Activated T-cell treated with anti-CD3 and anti-CD28 coated beads, Interleukin-2, amount 50 U/mL, for 72 hours (primary cell): Measurements from ENCODE around the gene GTF3A. TPM values are rescaled to one million over a fixed set of nuclear protein-coding genes. Genes with fewer than 3 reads are reported as not detected.
A peak's percentile ranks its signal among the peaks of the same experiment; 100 is the strongest.

Experiments
- ATAC-seq, 2 donors: fragments of 150-1000 bp; cut with Tn5 transposase; replicated peaks in 1 of 2; 2 replicates each; pipeline ENCODE4 v1.10.0; 2021; ENCODE audit warnings: moderate library complexity in 2 of 2, mild to moderate bottlenecking in 1 of 2
- DNase-seq, 2 donors: peaks; one replicate each; pipeline ENCODE4 v3.0.0; 2021 to 2022; ENCODE audit warnings: mixed read lengths in 1 of 2
- H3K27ac Mint-ChIP-seq: one replicate; pipeline ENCODE4 v1.8.0; 2022; ENCODE audit warnings: mild to moderate bottlenecking, moderate library complexity, mixed read lengths
- H3K27me3 Mint-ChIP-seq: one replicate; pipeline ENCODE4 v1.8.0; 2022; ENCODE audit warnings: low read depth, mixed read lengths
- H3K36me3 Mint-ChIP-seq, 2 donors: one replicate each; pipeline ENCODE4 v1.8.0; 2022; ENCODE audit warnings: mixed read lengths in 2 of 2, mild to moderate bottlenecking in 1 of 2; ENCODE audit not compliant: insufficient read depth in 2 of 2
- H3K4me1 Mint-ChIP-seq: one replicate; pipeline ENCODE4 v1.8.0; 2022; ENCODE audit warnings: low read depth, mixed read lengths
- H3K4me3 Mint-ChIP-seq, 2 donors: one replicate each; pipeline ENCODE4 v1.8.0; 2022; ENCODE audit warnings: mild to moderate bottlenecking in 2 of 2, mixed read lengths in 2 of 2, moderate library complexity in 2 of 2
- H3K9me3 Mint-ChIP-seq, 2 donors: one replicate each; pipeline ENCODE4 v1.8.0; 2022; ENCODE audit warnings: mixed read lengths in 2 of 2
- total RNA-seq, 2 donors: library from RNA; stranded (reverse); gene quantifications; one replicate each; pipeline ENCODE4 v1.2.3, GENCODE V29; 2022

Gene GTF3A
- total RNA-seq, 2 donors from 2014 or later, result 188 to 237 TPM

- H3K27me3 Mint-ChIP-seq, result no peaks in the 10 kb centered on the region
- peak overlapping the region; percentile 70 for H3K27ac Mint-ChIP-seq
- ATAC-seq (peak; percentile 53 to 58), DNase-seq (peak in 1 of 2 donors; percentile 30)
- H3K4me1 Mint-ChIP-seq, result peaks cover 58% of the 10 kb centered on the region
- H3K9me3 Mint-ChIP-seq, result no peaks in the 10 kb centered on the region
- peak overlapping the region; percentile 68 to 78 for H3K4me3 Mint-ChIP-seq
- peaks cover 4 to 16% of the 10 kb centered on the region in 2 donors for H3K36me3 Mint-ChIP-seq
Observed at GRCh38 chr13:27442071-27442647, 17.7 kb downstream of the GTF3A start.

- Mint-ChIP-seq H3K4me3 (peak overlapping the region; percentile 68 to 78), H3K9me3 (no peaks in the 10 kb centered on the region)
- no peak for DNase-seq
Observed at GRCh38 chr13:27442797-27443196, 18.4 kb downstream of the GTF3A start.

GRCh38 chr13:27446986-27447583 lies 22.7 kb downstream of the GTF3A start:
- Mint-ChIP-seq H3K4me3 (peak overlapping the region; percentile 67 to 86), H3K9me3 (no peaks in the 10 kb centered on the region), H3K4me1 (peaks cover 61% of the 10 kb centered on the region), H3K27ac (peak overlapping the region; percentile 100), H3K36me3 (peaks cover 10 to 11% of the 10 kb centered on the region in 2 donors), H3K27me3 (no peaks in the 10 kb centered on the region)
- DNase-seq (no peak), ATAC-seq (no peak)

More at GRCh38 chr13:27442797-27443196, 18.4 kb downstream of the GTF3A start:
- Mint-ChIP-seq H3K27me3 (no peaks in the 10 kb centered on the region), H3K36me3 (peaks cover 3 to 12% of the 10 kb centered on the region in 2 donors), H3K4me1 (peaks cover 58% of the 10 kb centered on the region), H3K27ac (peak overlapping the region; percentile 70)
- peak; percentile 10 to 12 for ATAC-seq

GRCh38 chr13:27448308-27448707 lies 23.9 kb downstream of the GTF3A start:
- DNase-seq (no peak), ATAC-seq (no peak)
- H3K27ac Mint-ChIP-seq, result peak overlapping the region; percentile 99
- peak overlapping the region; percentile 86 to 92 for H3K4me3 Mint-ChIP-seq
- peaks cover 55% of the 10 kb centered on the region for H3K4me1 Mint-ChIP-seq
- peaks cover 9% of the 10 kb centered on the region in 2 donors for H3K36me3 Mint-ChIP-seq
- H3K27me3 Mint-ChIP-seq, result no peaks in the 10 kb centered on the region
- H3K9me3 Mint-ChIP-seq, result no peaks in the 10 kb centered on the region

GRCh38 chr13:27449081-27449603 lies 24.7 kb downstream of the GTF3A start:
- H3K4me3 Mint-ChIP-seq, result peak overlapping the region; percentile 92 to 96
- ATAC-seq, result no peak
- H3K4me1 Mint-ChIP-seq, result peaks cover 55% of the 10 kb centered on the region
- H3K27ac Mint-ChIP-seq, result peak overlapping the region; percentile 99
- DNase-seq, result no peak
- peaks cover 9% of the 10 kb centered on the region in 2 donors for H3K36me3 Mint-ChIP-seq
- H3K9me3 Mint-ChIP-seq, result no peaks in the 10 kb centered on the region
- no peaks in the 10 kb centered on the region for H3K27me3 Mint-ChIP-seq

- H3K9me3 Mint-ChIP-seq, result no peaks in the 10 kb centered on the region
- DNase-seq (peak; percentile 97 to 98), ATAC-seq (peak; percentile 87)
- no peaks in the 10 kb centered on the region for H3K27me3 Mint-ChIP-seq
- peak within 1 kb of the TSS; percentile 99 for H3K27ac Mint-ChIP-seq
- H3K4me1 Mint-ChIP-seq, result peaks cover 61% of the 10 kb centered on the region
- peak within 1 kb of the TSS; percentile 92 to 96 for H3K4me3 Mint-ChIP-seq
- H3K36me3 Mint-ChIP-seq, result peaks cover 9% of the 10 kb centered on the region in 2 donors
Observed at GRCh38 chr13:27449936-27450828, 25.8 kb downstream of the GTF3A start, which contains the start of gene MTIF3. MTIF3 (minus strand) TSS chr13:27450564; CDS start chr13:27440448, 10,116 bp downstream.

GRCh38 chr13:27450921-27451471 lies 26.6 kb downstream of the GTF3A start:
- Mint-ChIP-seq H3K27me3 (no peaks in the 10 kb centered on the region), H3K9me3 (no peaks in the 10 kb centered on the region), H3K36me3 (peaks cover 9% of the 10 kb centered on the region in 2 donors), H3K4me3 (peak overlapping the region; percentile 92 to 96), H3K27ac (peak overlapping the region; percentile 99), H3K4me1 (peaks cover 61% of the 10 kb centered on the region)
- DNase-seq (peak; percentile 25 to 46), ATAC-seq (no peak)

- peaks cover 37% of the 10 kb centered on the region for H3K4me1 Mint-ChIP-seq
- H3K27me3 Mint-ChIP-seq, result no peaks in the 10 kb centered on the region
- H3K9me3 Mint-ChIP-seq, result no peaks in the 10 kb centered on the region
- H3K4me3 Mint-ChIP-seq, result peak overlapping the region; percentile 95 to 97
- peak; percentile 46 to 54 for ATAC-seq
- DNase-seq, result peak; percentile 16 to 40
- H3K27ac Mint-ChIP-seq, result peak overlapping the region; percentile 100
- no peaks in the 10 kb centered on the region for H3K36me3 Mint-ChIP-seq
Observed at GRCh38 chr13:27455331-27455855, 31.0 kb downstream of the GTF3A start.

- ATAC-seq (no peak), DNase-seq (no peak)
- peaks cover 10% of the 10 kb centered on the region for H3K4me1 Mint-ChIP-seq
- no peaks in the 10 kb centered on the region for H3K27me3 Mint-ChIP-seq
- H3K9me3 Mint-ChIP-seq, result no peaks in the 10 kb centered on the region
- H3K36me3 Mint-ChIP-seq, result no peaks in the 10 kb centered on the region
- no peak overlapping the region for H3K27ac Mint-ChIP-seq
- H3K4me3 Mint-ChIP-seq, result no peak overlapping the region
Observed at GRCh38 chr13:27461940-27462584, 37.6 kb downstream of the GTF3A start.

GRCh38 chr13:27463500-27463899 lies 39.1 kb downstream of the GTF3A start:
- H3K4me3 Mint-ChIP-seq, result no peak overlapping the region
- ATAC-seq (peak; percentile 24 to 71), DNase-seq (no peak)
- H3K27me3 Mint-ChIP-seq, result no peaks in the 10 kb centered on the region
- no peaks in the 10 kb centered on the region for H3K9me3 Mint-ChIP-seq
- no peak overlapping the region for H3K27ac Mint-ChIP-seq
- no peaks in the 10 kb centered on the region for H3K36me3 Mint-ChIP-seq
- H3K4me1 Mint-ChIP-seq, result peaks cover 4% of the 10 kb centered on the region

GRCh38 chr13:27465611-27466010 lies 41.2 kb downstream of the GTF3A start:
- H3K9me3 Mint-ChIP-seq, result no peaks in the 10 kb centered on the region
- H3K27ac Mint-ChIP-seq, result no peak overlapping the region
- DNase-seq (no peak), ATAC-seq (no peak)
- H3K27me3 Mint-ChIP-seq, result no peaks in the 10 kb centered on the region
- H3K4me3 Mint-ChIP-seq, result no peak overlapping the region
- peaks cover 4% of the 10 kb centered on the region for H3K4me1 Mint-ChIP-seq
- H3K36me3 Mint-ChIP-seq, result no peaks in the 10 kb centered on the region

GRCh38 chr13:27466513-27466912 lies 42.1 kb downstream of the GTF3A start:
- Mint-ChIP-seq H3K27ac (no peak overlapping the region), H3K27me3 (no peaks in the 10 kb centered on the region), H3K9me3 (no peaks in the 10 kb centered on the region), H3K4me1 (peaks cover 4% of the 10 kb centered on the region), H3K36me3 (no peaks in the 10 kb centered on the region), H3K4me3 (no peak overlapping the region)
- DNase-seq (no peak), ATAC-seq (no peak)
